Activated CD4-positive, alpha-beta T cell treated with anti-CD3 and anti-CD28 coated beads for 36 hours (primary cell): ENCODE results near the gene WNK3. TPM values are rescaled to one million over a fixed set of nuclear protein-coding genes. Genes with fewer than 3 reads are reported as not detected.

Experiments used
- ATAC-seq: fragments of 200-7000 bp; cut with Tn5 transposase; one replicate; pipeline ENCODE4 v1.10.0; 2021; ENCODE audit warnings: mild to moderate bottlenecking, moderate library complexity
- CTCF ChIA-PET: fragments of 350-600 bp; sonication (Branson Sonifier 250); formaldehyde crosslinking; loops from one replicate; lab custom pipeline; 2021; ENCODE audit warnings: antibody characterized with exemption; lab: Charles Lee
- POLR2A ChIA-PET: fragments of 350-600 bp; sonication (Branson Sonifier 250); formaldehyde crosslinking; loops from one replicate; lab custom pipeline; 2021; ENCODE audit warnings: antibody characterized with exemption, inconsistent platforms; lab: Charles Lee
- DNase-seq: peaks from one replicate; pipeline ENCODE4 v3.0.0-alpha.2; 2020
- H3K27ac Mint-ChIP-seq: one replicate; pipeline ENCODE4 v1.8.0; 2021; ENCODE audit warnings: mixed read lengths
- H3K27me3 Mint-ChIP-seq: one replicate; pipeline ENCODE4 v1.8.0; 2021; ENCODE audit warnings: mixed read lengths
- H3K36me3 Mint-ChIP-seq: one replicate; pipeline ENCODE4 v1.8.0; 2021; ENCODE audit warnings: low read depth, mixed read lengths
- H3K4me1 Mint-ChIP-seq: one replicate; pipeline ENCODE4 v1.8.0; 2021; ENCODE audit warnings: mixed read lengths
- H3K4me3 Mint-ChIP-seq: one replicate; pipeline ENCODE4 v1.8.0; 2021; ENCODE audit warnings: mild to moderate bottlenecking, moderate library complexity, mixed read lengths
- H3K9me3 Mint-ChIP-seq: one replicate; pipeline ENCODE4 v1.8.0; 2021; ENCODE audit warnings: low read depth, mixed read lengths
- intact Hi-C, 2 experiments: fragments of 100-400 bp; cut with DNase I in 1 of 2; cut with micrococcal nuclease in 1 of 2; formaldehyde crosslinking; loops; one replicate each; pipeline versions ENCODE4 v1.14.2 to v1.15.1; 2022 to 2024; cut with DNase I, micrococcal nuclease
- total RNA-seq, 2 experiments: library from RNA; stranded (reverse); gene quantifications; one replicate each; pipeline ENCODE4 v1.2.3, GENCODE V29; 2021

The WNK3 gene
- total RNA-seq, 2 experiments from 2014 or later = 0.74 to 1.1 TPM

- H3K4me3 Mint-ChIP-seq = no peak overlapping the region
Observed at GRCh38 chrX:54157561-54157960, 200.3 kb downstream of the WNK3 start.

More at GRCh38 chrX:54157561-54157960, 200.3 kb downstream of the WNK3 start:
- peaks cover 6% of the 10 kb centered on the region for H3K36me3 Mint-ChIP-seq
- H3K27me3 Mint-ChIP-seq = no peaks in the 10 kb centered on the region
- CTCF ChIA-PET = no interaction called here
- POLR2A ChIA-PET = no interaction called here
- intact Hi-C loops = no loop called here
- no peak for DNase-seq
- no peaks in the 10 kb centered on the region for H3K4me1 Mint-ChIP-seq
- no peaks in the 10 kb centered on the region for H3K9me3 Mint-ChIP-seq
- no peak overlapping the region for H3K27ac Mint-ChIP-seq
- ATAC-seq = no peak

Other genes with a start within 250 kb of the WNK3 start
- gene FAM120C, start 174.8 kb downstream of the WNK3 start, total RNA-seq = 1 to 10 TPM; 6.6 to 8.3 TPM
- gene TSR2, start 82.4 kb upstream of the WNK3 start, total RNA-seq = 10 to 100 TPM; 31.0 to 34.1 TPM
- under 1 TPM; 0.18 to 0.28 TPM for gene FGD1, start 138.2 kb upstream of the WNK3 start, total RNA-seq
- gene GNL3L, start 172.2 kb upstream of the WNK3 start, total RNA-seq = 10 to 100 TPM; 62.5 to 62.8 TPM